Muscle of arm (tissue), 12 donors: ENCODE data around the gene RBM14. TPM values are rescaled to one million over a fixed set of nuclear protein-coding genes. Genes with fewer than 3 reads are reported as not detected.
"Not testable (repeated sequence)": the region's sequence is repeated elsewhere in the genome, so short reads cannot be mapped to it uniquely, and the experiment has no call there.

Experiments used
- DNase-seq: peaks from one replicate; pipeline ENCODE4 v3.0.0-alpha.2; 2013
- polyA plus RNA-seq, 12 donors: library from polyadenylated mRNA; unstranded; fragments of 120-200 nt; gene quantifications; one replicate each; pipeline ENCODE4 v1.2.1, GENCODE V29; 2013; ENCODE audit not compliant: insufficient read length in 12 of 12

RBM14 gene
- polyA plus RNA-seq, 12 donors: 32.3 to 55.3 (median 37.4) TPM; not detected in 1

DNA sequence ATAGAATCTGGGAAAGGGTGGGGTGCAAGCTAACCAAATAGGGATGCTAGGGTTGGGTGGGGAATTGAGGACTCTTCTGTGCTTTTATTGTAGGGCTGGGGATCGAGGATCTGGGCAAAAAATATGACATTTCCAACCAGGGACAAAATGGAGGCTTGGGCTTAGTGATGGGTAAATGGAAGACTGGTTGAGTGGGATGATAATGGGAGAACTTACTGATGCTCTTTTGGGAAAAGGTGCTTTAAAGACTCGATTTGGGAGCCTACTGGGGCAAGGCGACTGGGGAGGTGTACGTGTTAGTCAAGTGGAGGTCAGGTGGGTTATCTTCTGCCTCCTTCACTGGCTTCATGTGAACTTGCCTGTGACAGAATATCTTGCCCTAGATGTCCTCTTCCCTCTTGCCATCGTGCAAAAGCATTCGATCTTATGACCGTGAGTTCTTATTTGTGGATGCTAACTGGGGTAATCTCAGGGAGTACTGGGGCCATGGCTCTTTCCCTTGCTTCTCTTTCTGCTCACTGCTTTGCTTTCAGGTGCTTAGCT lies 11.7 kb downstream of the RBM14 start:
- DNase-seq: no peak

DNA sequence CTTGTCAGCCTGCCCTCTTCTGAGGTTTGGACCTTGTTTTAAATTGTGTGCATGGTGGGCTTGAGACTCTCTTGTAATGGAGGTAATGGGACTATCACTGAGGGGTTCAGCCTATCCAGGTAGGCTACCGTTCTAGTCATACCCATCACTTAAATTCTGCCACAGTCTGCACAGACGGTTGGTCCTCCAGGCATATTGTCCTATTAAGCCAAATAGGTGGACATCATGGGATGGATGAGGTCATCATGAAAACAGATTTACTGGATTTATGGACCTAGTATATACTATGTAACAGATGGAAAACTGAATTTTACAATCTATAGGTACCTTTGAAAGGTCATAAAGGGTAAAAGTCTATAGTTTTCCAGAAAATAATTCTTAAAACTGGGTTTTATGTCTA lies 12.9 kb downstream of the RBM14 start:
- DNase-seq: no peak

DNA sequence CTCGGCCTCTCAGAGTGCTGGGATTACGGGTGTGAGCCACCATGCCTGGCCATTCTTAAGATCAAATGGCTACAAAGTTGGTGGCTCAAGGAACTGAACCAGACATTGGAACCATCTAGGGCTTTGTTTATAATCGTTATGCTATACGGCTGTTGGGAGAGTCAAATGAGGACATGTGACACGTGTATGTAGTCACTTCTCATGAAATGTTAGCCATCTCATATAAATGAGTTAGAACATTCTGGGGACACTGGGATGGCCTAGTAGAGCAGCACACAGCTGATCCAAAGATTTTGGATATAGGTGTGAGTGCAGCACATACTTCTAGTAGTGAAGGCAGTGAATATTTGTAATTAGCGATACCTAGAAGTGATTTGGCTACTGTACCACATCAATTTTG lies 15.5 kb downstream of the RBM14 start:
- DNase-seq: no peak

DNA sequence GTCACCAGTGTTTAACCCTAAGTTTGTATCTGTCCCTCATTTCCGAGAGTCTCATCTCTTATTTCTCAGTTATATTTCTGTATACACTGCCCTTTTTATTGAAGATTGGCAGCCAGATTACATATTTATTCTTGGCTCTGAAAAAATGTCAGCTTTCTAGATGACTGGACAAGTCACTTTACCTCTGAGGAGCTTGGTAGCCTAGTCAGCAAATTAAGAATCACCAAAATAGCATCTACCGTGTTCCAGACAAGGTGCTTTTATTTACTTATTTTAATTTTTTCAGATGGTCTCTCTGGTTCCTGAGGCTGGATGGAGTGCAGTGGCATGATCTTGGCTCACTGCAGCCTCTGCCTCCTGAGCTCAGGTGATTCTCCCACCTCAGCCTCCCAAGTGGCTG lies 16.5 kb downstream of the RBM14 start:
- DNase-seq: no peak

DNA sequence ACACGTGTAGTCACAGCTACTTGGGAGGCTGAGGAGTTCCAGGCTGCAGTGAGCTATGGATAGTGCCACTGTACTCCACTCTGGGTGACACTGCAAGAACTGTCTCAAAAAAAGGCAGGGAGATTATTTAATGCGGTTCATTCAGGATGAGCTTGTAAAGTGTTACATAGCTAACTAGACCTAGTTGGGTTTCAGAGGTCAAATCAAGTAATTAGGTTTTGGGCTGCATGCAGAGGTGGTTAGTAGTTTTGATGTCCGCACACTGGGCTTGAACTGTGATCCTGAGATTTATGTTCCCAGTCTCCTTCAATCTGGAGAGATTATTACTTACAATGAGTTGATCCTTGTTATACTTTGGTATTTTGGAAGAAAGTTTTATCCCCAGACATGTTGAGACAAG lies 20.0 kb downstream of the RBM14 start:
- DNase-seq: no peak

DNA sequence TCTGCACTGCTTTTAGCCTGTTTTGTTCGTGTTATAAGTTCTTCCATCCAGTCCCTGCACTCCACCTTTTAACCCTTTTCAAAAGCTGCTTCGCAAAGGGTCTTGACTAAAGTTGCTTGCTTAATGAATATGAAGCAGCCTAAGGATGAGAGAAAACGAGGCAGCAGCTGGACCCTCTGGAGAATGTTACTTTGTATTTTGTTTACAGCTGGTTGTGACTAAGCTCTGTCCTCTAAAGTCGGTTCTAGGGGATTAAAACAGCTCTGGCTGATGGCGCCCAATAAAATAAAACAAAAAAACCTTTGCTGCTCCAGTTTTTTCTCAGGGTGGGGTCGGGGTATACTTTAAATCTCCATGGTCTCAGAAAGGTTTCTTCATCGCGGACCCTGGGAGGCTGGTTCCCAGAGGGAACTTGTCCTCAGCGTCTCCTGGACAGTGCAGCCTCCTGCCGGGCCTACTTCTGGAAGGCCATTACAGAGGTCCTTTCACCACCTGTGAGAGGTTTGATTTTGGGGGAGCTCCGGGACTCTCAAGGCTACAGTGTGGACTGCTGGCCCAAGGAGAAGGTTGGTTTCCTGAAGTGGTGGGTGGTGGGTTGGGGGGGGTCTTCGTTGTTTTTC lies 21.2 kb downstream of the RBM14 start:
- no peak for DNase-seq

DNA sequence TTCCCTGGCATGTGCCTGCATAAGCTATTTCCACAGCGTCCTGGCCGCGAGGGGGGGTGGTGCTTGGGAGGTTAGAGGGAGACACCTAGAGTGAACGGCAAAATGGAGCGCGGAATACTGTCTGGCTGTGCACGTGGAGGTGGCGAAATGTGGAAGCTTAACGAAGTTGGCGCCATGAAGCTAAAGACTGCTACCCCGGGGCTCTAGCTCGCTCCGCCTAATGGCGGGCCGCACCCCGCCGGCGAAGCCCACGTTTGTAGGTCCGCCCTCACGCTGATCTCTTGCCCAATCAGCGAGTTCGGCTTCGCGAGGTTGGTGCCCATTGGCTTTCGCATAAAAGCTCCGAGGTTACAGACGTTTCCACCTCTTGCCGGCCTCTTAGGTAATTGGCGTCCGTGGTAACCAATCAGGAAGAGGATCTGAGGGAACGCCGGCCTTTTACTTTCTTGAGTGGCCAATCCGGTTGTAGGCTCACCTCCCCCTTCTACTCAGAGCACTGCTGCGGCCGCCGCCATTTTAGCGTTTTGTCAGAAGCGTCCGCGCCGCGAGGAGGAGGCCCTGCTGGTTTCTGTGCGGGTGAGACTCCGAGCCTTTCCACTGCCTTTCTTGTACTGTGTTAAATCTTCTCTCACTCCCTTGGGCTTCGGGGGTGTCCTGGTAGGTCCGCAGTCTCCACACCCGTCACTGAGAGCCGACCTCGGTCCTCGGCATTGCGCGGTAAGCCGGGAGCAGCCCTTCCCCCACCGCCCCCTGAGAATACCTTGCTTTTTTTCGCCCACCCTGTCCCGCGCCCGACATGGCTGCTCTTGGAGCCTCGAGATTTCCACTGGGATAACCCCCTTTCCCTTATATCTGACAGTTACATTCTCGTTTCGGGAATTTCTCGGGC lies 22.0 kb downstream of the RBM14 start, which contains the start of gene RBM4:
TSS of gene RBM4 (plus strand) at position 527 of the 889 bp plus-strand sequence. CDS start 1,009 bp downstream, outside the sequence.
- DNase-seq: peak; percentile 100

DNA sequence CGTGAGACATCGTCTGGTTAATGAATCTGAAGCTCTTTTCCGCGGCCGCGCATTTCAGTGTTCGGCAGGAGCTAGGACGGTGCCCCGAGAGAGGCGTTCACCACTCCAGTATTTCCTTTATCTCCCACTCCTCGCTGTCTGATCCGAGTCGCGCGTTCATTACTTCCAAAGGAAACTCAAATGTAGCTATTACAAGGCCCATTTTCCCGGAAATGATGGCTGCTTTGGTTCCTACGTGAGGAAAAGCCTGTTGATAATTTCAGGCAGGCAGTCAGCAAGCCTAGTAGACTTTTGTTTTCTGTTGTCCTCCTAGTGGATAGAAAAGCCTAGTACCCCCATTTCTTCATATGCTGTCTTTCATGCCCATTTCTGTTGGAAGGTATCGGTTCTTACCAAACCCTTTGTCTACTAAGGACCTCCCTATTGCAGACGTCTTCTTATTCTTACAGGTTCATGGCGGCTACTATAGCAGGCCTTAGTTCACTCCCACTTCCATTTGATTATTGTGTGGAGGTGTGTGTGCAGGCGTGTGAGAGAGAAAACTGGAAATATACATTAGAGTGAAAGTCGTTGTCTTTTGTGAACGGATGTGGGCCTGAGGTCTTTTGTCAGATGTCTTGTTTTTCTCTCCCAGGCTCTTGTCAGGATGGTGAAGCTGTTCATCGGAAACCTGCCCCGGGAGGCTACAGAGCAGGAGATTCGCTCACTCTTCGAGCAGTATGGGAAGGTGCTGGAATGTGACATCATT lies 22.8 kb downstream of the RBM14 start:
- peak; percentile 52 for DNase-seq

DNA sequence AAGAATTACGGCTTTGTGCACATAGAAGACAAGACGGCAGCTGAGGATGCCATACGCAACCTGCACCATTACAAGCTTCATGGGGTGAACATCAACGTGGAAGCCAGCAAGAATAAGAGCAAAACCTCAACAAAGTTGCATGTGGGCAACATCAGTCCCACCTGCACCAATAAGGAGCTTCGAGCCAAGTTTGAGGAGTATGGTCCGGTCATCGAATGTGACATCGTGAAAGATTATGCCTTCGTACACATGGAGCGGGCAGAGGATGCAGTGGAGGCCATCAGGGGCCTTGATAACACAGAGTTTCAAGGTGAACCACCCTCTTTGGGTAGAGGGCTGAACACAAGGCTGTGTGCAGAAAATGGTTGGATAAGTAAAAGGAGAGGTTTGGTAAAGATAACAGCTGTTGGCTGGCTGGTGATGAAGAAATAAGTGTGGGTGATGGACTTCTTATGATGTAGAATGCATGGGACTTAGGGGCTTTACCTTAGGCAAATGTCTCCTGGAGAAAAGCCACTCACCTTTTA lies 23.4 kb downstream of the RBM14 start:
- DNase-seq: not testable (repeated sequence)

DNA sequence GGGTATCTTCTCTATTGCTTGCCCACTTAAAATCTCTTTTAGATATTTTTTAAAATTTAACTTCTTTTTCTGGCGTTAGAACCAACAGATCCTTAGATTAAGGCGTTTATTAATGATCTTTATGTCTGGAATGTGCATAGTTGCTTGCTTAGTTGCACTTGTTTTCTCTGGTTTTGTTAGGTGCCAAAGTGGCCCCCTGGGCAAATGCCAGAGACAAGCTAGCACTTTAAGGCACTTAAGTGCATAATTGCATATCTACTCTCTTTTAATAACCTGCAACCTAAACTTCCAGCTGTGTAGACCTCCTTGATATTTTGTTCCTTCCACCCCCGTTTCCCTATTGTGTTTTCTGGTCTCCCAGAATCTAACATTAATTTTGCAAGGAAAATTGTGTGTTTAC lies 25.4 kb downstream of the RBM14 start:
- no peak for DNase-seq

DNA sequence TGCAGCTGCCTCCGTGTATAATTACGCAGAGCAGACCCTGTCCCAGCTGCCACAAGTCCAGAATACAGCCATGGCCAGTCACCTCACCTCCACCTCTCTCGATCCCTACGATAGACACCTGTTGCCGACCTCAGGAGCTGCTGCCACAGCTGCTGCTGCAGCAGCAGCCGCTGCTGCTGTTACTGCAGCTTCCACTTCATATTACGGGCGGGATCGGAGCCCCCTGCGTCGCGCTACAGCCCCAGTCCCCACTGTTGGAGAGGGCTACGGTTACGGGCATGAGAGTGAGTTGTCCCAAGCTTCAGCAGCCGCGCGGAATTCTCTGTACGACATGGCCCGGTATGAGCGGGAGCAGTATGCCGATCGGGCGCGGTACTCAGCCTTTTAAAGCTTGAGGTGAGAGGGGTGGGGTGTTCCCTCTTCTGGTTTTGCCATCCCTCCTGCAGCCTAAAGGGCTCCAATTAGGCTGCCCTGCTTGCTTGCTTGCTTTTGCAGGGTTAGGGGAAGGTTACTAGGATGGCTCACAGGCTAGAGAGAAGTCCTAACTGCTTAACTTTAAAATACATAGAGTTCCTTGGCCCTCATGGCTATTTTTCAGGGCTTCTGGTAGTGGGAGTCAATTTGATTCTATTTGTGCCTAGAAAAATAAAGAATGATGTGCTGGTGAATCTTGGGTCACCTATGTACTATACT lies 27.5 kb downstream of the RBM14 start:
- DNase-seq: no peak

DNA sequence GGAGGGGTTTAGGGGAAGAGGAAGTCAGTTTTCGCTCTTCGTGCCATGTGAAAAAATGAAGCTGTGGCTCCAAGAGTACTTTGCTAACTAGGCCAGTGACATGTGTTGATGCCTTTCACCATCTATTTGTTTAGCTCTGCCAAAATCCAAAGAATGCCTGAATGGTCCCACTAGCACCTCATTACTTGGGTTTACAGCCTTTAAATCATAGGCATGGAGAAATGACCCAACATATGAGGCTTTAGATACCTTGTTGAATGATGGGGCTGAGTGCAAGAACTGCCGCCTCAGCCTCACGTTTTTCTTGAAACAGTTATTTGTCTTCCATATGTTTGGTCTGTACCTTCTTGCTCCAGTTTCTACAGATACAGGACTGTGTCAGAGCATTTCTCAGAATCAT lies 30.4 kb downstream of the RBM14 start:
- no peak for DNase-seq

DNA sequence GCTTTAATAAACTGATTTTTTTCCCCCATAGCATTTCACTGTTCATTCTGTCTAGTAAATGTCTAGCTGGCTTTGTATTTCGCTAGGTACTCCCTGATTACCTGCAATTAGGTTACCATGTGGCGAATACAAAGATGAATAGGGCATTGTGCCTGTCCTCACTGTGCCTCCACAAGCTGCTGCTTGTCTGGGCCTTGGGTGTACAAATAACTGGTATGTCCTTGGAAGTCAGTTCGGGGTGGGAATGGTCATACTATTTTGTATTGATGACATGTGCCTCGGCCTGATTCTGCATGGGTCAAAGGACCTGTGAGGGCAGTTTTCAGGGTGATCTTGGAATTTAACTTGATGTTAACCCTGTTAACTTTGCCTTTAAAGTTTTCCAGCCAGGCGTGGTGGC lies 33.5 kb downstream of the RBM14 start:
- no peak for DNase-seq

DNA sequence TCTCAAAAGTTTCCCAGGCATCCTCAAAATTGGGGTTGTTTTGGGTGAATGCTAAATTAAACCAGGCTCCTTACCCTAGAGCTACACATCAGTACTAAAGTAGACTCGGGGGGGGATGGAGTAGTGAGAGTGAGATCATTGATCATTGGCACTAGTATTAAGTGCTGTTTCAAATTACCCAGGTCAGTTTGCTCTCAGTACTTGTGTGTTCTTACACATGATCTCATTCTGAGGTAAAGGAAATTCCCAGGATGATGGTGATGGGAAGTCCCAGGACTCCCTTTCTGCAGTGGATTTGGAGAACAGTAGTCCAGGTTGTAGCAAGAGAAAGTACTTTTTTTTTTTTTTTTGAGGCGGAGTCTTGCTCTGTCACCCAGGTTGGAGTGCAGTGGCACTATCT lies 34.6 kb downstream of the RBM14 start:
- DNase-seq: no peak

DNA sequence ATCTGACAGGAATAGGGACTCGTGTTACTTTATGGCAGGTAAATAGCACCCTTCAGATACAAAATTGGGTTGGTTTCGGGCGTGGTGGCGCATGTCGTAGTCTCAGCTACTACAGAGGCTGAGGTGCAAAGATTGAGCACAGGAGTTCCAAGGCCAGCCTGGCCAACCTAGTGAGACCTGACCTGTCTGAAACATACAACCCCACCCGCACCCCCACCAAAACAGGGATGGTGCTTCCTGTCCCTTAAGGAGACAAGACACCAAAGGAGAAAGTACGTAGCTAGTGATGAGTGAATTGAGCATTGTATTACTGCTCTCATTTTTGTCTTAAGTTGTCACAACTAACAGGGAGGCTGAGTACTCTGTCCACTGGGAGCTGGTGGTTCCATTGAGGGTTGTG lies 36.2 kb downstream of the RBM14 start:
- no peak for DNase-seq

DNA sequence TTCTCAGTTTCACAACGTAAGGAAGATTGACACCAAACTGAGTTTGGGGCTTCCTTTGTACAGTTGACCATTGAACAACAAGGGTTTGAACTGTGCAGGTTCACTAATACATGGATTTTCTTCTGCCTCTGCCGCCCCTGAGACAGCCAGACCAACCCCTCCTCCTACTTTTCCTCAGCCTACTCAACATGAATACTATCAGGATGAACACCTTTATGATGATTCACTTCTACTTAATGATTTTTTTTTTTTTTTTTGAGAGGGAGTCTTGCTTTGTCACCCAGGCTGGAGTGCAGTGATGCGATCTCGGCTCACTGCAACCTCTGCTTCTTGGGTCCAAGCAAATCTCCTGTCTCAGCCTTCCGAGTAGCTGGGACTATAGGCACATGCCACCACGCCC lies 36.7 kb downstream of the RBM14 start:
- no peak for DNase-seq

DNA sequence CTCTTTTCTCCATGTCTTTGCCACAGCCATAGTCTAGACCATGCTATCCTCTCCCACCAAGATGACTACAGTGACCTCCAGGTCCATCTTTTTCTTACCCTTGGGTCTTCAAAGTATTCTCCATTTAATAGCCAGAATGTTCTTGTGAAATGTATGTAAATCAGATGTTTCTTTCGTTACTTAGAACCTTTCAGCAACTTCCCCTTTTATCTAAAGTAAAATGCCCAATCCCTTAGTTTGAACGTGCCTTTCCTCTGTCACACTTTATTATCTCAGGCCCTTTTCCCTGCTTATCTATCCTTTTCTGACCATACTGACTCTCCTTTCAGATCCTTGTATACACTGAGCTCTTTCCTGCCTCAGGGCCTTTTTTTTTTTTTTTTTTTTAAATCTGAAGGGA lies 43.3 kb downstream of the RBM14 start:
- no peak for DNase-seq

DNA sequence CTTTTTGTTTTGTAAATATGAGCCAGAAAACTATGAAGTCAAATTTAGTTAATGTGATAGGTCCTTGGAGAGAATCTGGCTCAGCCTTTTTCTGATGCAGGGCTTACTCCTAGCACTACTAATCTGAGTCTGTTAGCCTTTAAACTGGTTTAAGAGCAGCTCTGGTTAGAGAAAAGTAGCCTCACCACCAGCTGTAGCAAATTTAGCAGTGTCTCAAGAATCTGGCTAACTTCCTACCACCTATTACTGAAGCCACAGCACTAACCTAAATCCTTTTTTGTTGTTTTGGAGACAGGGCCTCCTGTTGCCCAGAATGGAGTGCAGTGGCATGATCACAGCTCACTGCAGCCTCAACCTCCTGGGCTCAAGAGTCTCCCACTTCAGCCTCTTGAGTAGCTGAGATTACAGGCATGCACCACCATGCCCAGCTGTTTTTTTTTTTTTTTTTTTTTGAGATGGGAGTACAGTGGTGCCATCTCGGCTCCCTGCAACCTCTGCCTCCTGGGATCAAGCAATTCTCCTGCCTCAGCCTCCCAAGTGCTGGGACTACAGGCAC lies 47.4 kb downstream of the RBM14 start:
- DNase-seq: no peak

DNA sequence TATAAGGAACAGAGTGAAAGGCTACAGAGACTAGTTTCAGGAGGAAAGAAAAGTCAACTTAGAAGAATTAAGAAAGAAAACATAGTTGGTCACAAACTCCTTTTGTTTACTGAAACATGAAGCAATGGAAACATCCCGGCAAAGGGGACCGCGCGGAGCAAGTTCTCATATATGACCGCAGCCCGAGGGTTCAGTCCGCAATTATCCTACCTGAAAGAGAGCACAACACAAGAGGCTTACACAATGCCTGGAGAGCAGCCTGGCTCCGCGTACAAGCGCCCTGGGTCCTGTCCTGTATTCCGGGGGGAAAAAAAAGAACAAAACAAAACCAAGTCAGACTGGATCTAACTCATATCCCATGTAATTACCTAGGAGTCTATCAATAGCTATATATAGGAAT lies 48.9 kb downstream of the RBM14 start:
- no peak for DNase-seq

DNA sequence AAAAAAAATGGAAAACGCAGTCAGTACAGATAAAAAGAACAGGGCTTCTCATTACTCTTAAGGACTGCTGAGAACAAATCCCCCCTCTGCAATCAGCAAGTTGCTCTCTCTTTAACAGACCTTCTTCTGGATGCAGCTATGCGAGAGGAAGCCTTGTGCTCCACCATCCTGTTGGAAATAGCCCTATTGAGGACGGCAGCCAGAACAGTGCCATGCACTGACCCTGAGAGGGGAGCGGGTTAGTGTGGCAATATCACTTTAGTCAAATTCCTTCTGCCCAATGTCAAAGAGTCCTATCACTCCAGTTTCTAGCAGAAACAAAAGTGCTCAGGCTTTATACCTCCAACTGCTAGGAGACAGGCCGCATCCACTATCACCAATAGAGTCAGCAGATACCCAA lies 54.4 kb downstream of the RBM14 start:
- no peak for DNase-seq

DNA sequence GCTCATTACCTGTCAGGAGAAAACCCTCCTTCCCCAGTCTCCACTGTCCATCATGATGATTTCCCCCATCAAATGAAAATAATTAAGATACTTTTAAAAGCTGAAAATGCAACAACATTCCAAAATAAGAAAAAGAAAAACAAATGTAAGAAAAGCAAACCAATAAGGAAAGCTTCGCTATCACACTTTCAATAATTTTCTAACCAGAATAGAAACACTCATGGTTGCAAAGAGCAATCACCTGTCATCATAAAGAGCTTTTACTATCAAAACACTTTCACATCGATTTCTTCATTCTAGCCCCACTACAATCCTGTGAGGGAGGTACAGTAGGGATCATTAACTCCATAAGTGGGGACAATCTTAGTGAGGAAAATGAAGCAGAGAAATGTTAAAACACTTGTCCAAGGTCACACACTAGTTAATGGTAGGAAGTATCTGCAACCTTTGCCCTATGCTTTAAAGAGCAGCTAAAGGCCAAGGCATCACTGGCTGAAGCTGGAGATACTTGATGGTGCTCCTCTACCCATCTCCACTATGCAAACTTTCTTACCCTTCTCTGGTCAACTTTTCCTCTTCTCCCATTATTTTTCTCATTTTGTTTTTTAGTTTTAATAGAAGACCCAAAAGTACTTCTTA lies 58.7 kb downstream of the RBM14 start:
- DNase-seq: no peak
